Liver (tissue), 3 donors: ENCODE results near the gene SRGAP2.
"Not testable (repeated sequence)": the region's sequence is repeated elsewhere in the genome, so short reads cannot be mapped to it uniquely, and the experiment has no call there.

Source experiments
- ATF3 ChIP-seq: IDR thresholded peaks from 2 replicates; pipeline ENCODE4 v1.6.1; 2016; ENCODE audit warnings: antibody characterized with exemption
- CTCF ChIP-seq: fragments of 150-350 bp; IDR thresholded peaks from 2 replicates; pipeline ENCODE4 v1.5.1; 2017; ENCODE audit warnings: improper control_type of control experiment, low read depth, low read length; ENCODE audit not compliant: missing input control
- FOXA1 ChIP-seq: IDR thresholded peaks from 2 replicates; pipeline ENCODE4 v1.6.1; 2016; ENCODE audit warnings: antibody characterized with exemption
- JUND ChIP-seq, 2 donors: IDR thresholded peaks; 2 replicates each; pipeline ENCODE4 v1.6.1; 2016; ENCODE audit warnings: antibody characterized with exemption in 2 of 2
- MAX ChIP-seq: IDR thresholded peaks from 2 replicates; pipeline ENCODE4 v1.6.1; 2016; ENCODE audit warnings: antibody characterized with exemption
- RAD21 ChIP-seq, 2 donors: IDR thresholded peaks; 2 replicates each; pipeline ENCODE4 v1.6.1; 2016; ENCODE audit warnings: antibody characterized with exemption in 2 of 2, mild to moderate bottlenecking in 2 of 2
- REST ChIP-seq: IDR thresholded peaks from 2 replicates; pipeline ENCODE4 v1.6.1; 2016; ENCODE audit warnings: antibody characterized with exemption, mild to moderate bottlenecking
- RXRA ChIP-seq, 2 donors: IDR thresholded peaks; 2 replicates each; pipeline ENCODE4 v1.6.1; 2017 to 2018; ENCODE audit warnings: antibody characterized with exemption in 2 of 2, mild to moderate bottlenecking in 1 of 2
- TAF1 ChIP-seq: conservative IDR thresholded peaks from 2 replicates; pipeline ENCODE4 v1.6.1; 2016; ENCODE audit warnings: antibody characterized with exemption, mild to moderate bottlenecking
- YY1 ChIP-seq: IDR thresholded peaks from 2 replicates; pipeline ENCODE4 v1.6.1; 2016; ENCODE audit warnings: antibody characterized with exemption, mild to moderate bottlenecking
- donor health status: healthy.
- donor health status: healthy.

GRCh38 chr1:206203364-206204158 is at the start of gene SRGAP2:
- not testable (repeated sequence) for TF ChIP-seq YY1; CTCF; MAX; JUND (IDR thresholded peaks at IDR 0.05); FOXA1; ATF3; RAD21 (IDR thresholded peaks at IDR 0.05); TAF1; REST; RXRA (IDR thresholded peaks at IDR 0.05)
